Activated naive CD4-positive, alpha-beta T cell (primary cell): ENCODE data around the gene PLEKHG7.

Source experiments
- DNase-seq, 4 experiments: peaks; one replicate each; lab custom pipeline; 2025; lab: John Stamatoyannopoulos, UW

Gene PLEKHG7

DNA sequence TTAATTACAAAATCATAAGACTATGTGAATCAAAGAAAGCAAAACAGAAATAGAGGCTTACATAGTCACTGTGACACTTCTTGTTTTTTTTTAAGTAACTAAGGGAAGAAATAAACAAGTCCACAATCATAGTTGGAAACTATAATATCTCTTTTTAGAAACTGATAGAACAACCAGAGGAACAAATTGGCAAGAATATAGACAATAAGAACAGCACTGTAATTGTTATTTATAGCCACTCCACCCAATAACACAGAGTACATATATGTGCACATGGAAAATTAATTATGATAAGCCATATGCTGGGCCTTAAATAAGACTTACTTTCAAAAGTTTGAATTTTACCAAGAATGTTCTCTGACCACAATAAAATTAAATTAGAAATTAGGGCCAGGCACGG lies 101.1 kb downstream of the PLEKHG7 start:
- DNase-seq: no peak

DNA sequence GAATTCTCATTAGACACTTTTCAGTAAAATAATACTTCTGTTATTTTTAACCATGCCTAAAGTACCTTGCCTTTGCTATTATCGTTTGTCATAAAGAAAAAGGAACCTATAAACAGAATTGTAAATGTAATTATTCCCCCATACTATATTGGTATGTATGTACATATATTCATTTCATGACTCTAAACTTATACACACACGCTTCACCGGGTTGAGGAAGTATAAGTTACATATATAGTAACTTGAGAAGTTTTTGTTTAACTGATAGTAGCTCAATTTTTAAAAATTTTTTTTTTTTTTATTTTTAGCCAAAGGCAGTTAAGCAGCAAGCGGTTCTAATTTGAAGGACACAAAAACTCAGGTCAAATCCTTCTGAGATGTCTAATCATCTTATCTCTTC lies 107.6 kb downstream of the PLEKHG7 start:
- DNase-seq: no peak

DNA sequence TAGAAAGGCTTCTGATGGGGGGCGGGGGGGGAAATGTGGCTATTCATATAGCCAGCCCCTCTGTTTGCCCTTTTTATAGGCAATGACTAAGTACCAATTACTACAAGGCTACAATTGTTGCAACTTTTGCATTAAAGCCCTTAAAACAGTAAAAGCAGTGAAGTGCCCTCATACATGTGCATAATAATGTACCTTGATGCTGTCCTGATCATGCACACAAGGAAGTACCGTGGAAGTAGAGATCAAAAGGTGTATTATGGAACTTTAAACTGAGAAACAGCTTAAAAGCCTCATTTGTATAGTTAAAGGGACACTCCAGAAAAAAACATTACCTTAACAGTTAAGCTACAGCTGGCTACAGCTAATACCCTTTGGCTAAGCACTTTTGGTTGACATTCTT lies 111.8 kb downstream of the PLEKHG7 start:
- DNase-seq: no peak

DNA sequence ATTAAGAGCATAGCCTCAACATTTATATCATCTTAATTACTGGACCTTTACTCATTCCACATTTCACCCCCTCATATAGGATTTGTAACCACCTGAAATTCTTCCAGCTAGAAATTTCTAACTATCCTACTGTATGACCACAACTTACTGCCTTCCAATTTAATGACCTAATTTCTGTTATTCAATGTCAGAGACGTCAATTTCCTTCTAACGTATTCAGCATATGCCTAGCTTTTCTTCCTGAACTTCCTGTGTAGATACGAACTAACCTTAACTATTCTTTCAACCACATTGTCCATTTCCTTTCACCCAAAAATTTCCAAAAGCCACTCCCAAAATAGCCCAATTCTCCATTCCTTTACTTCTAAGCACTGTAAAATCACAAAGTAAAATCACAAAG lies 118.4 kb downstream of the PLEKHG7 start:
- DNase-seq: no peak
